Measurements from ENCODE around the gene COG7. TPM values are rescaled to one million over a fixed set of nuclear protein-coding genes. Genes with fewer than 3 reads are reported as not detected.

COG7 gene
- total and polyA plus RNA-seq, 2 of the 13 experiments (the other 11 are each of a cell fraction or from before 2014, with no cell fraction given): 12.6 to 54.5 TPM

- TF ChIP-seq FOXP4 (CRISPR knock-in tag; IDR thresholded peaks at IDR 0.05) (peak; percentile 49; the same call in 1 of the 2 replicates), ZNF10 (CRISPR knock-in tag; IDR thresholded peaks at IDR 0.05; ENCODE audit: borderline replicate concordance, low read depth) (0 out of 2 replicates have a peak, but pooled peaks have one; percentile 59), FLYWCH1 (CRISPR knock-in tag; IDR thresholded peaks at IDR 0.05) (no peak; the same call in 1 of the 2 replicates), ZNF329 (CRISPR knock-in tag; IDR thresholded peaks at IDR 0.05; ENCODE audit: low read depth) (0 out of 2 replicates have a peak, but pooled peaks have one; percentile 24), ZSCAN30 (CRISPR knock-in tag; IDR thresholded peaks at IDR 0.05) (peak; percentile 93; the same call in 1 of the 2 replicates), KAT7 (CRISPR knock-in tag; IDR thresholded peaks at IDR 0.05; ENCODE audit: borderline replicate concordance) (peak; percentile 98), KLF6 (CRISPR knock-in tag; IDR thresholded peaks at IDR 0.05) (no peak), ZBTB43 (CRISPR knock-in tag; conservative IDR thresholded peaks at IDR 0.05) (peak; percentile 91), MXI1 (IDR thresholded peaks at IDR 0.05; ENCODE audit: borderline replicate concordance, low read depth, low read length) (peak; percentile 98), HMGA1 (CRISPR knock-in tag; conservative IDR thresholded peaks at IDR 0.05) (no peak), RORA (CRISPR knock-in tag; IDR thresholded peaks at IDR 0.05) (no peak), ZNF678 (CRISPR knock-in tag; IDR thresholded peaks at IDR 0.05) (peak; percentile 85; the same call in 1 of the 2 replicates), ATF5 (CRISPR knock-in tag; IDR thresholded peaks at IDR 0.05; ENCODE audit: low read depth) (no peak), NR1H2 (CRISPR knock-in tag; IDR thresholded peaks at IDR 0.05; ENCODE audit: borderline replicate concordance, low read depth) (peak; percentile 97), ERF (CRISPR knock-in tag; IDR thresholded peaks at IDR 0.05) (peak; percentile 97), KDM5B (CRISPR knock-in tag; IDR thresholded peaks at IDR 0.05; ENCODE audit: borderline replicate concordance) (peak; percentile 97; the same call in 1 of the 2 replicates), PAWR (CRISPR knock-in tag; IDR thresholded peaks at IDR 0.05; ENCODE audit: borderline replicate concordance) (no peak), ZNF639 (CRISPR knock-in tag; conservative IDR thresholded peaks at IDR 0.05) (peak; percentile 90), ZNF205 (CRISPR knock-in tag; IDR thresholded peaks at IDR 0.05) (0 out of 2 replicates have a peak, but pooled peaks have one; percentile 83), MIER3 (CRISPR knock-in tag; IDR thresholded peaks at IDR 0.05; ENCODE audit: borderline replicate concordance) (peak; percentile 83), NFKBIZ (CRISPR knock-in tag; IDR thresholded peaks at IDR 0.05) (peak; percentile 86; the same call in 1 of the 2 replicates), ZSCAN22 (CRISPR knock-in tag; IDR thresholded peaks at IDR 0.05) (peak; percentile 80; the same call in 1 of the 2 replicates), BATF2 (CRISPR knock-in tag; IDR thresholded peaks at IDR 0.05) (no peak), ZBTB3 (CRISPR knock-in tag; IDR thresholded peaks at IDR 0.05; ENCODE audit: borderline replicate concordance, low read depth) (peak; percentile 71; the same call in 1 of the 2 replicates), NFRKB (IDR thresholded peaks at IDR 0.05) (no peak)
Measured at GRCh38 chr16:23452572-23453337, at the start of gene COG7 (continued).

All from HepG2 (cell line).